Neural cell (in vitro differentiated cells): ENCODE results near the gene SNCAIP. TPM values are rescaled to one million over a fixed set of nuclear protein-coding genes. Genes with fewer than 3 reads are reported as not detected.

Experiments used
- H2AFZ ChIP-seq: fragments of 200-600, 300-800 bp; sonication (generic), shearing (Covaris generic); 2 replicates; pipeline ENCODE4 v1.6.0; 2014; ENCODE audit warnings: low read depth, mild to moderate bottlenecking, antibody characterized with exemption, low read length, moderate library complexity
- H3F3A ChIP-seq: fragments of 200-600 bp; shearing (Covaris generic); 2 replicates; pipeline ENCODE4 v1.6.1; 2016; ENCODE audit warnings: mild to moderate bottlenecking, moderate library complexity, mixed read lengths, antibody characterized with exemption, low read length; ENCODE audit not compliant: insufficient read depth, poor library complexity, severe bottlenecking
- H3K27ac ChIP-seq: fragments of 200-600, 300-800 bp; sonication (generic), shearing (Covaris generic); 2 replicates; pipeline ENCODE4 v1.5.1; 2014; ENCODE audit warnings: mild to moderate bottlenecking, low read length, moderate library complexity
- H3K27me3 ChIP-seq: fragments of 300-800, 200-600 bp; sonication (generic), shearing (Covaris generic); 2 replicates; pipeline ENCODE4 v1.6.0; 2014; ENCODE audit warnings: mild to moderate bottlenecking, low read depth, low read length, moderate library complexity; ENCODE audit not compliant: insufficient read depth
- H3K36me3 ChIP-seq: fragments of 300-800, 200-600 bp; sonication (generic), shearing (Covaris generic); 2 replicates; pipeline ENCODE4 v1.5.1; 2014; ENCODE audit warnings: mild to moderate bottlenecking, antibody characterized with exemption, low read length, moderate library complexity; ENCODE audit not compliant: insufficient read depth
- H3K4me2 ChIP-seq: fragments of 300-800, 200-600 bp; sonication (generic), shearing (Covaris generic); 2 replicates; pipeline ENCODE4 v1.6.0; 2014; ENCODE audit warnings: mild to moderate bottlenecking, low read length
- H3K4me3 ChIP-seq: fragments of 300-800, 200-600 bp; sonication (generic), shearing (Covaris generic); 2 replicates; pipeline ENCODE4 v1.5.1; 2014; ENCODE audit warnings: mild to moderate bottlenecking, low read length, moderate library complexity
- H3K79me2 ChIP-seq: fragments of 200-600 bp; shearing (Covaris generic); replicated peaks from 2 replicates; pipeline ENCODE4 v1.6.0; 2014; ENCODE audit warnings: mild to moderate bottlenecking, low read length, moderate library complexity; ENCODE audit not compliant: insufficient read depth
- H3K9ac ChIP-seq: fragments of 300-800, 200-600 bp; sonication (generic), shearing (Covaris generic); 2 replicates; pipeline ENCODE4 v1.6.1; 2016; ENCODE audit warnings: mild to moderate bottlenecking, low read length, mixed read lengths
- H3K9me2 ChIP-seq: fragments of 200-600 bp; shearing (Covaris generic); 2 replicates; pipeline ENCODE4 v1.6.1; 2016; ENCODE audit warnings: mild to moderate bottlenecking, low read length, mixed read lengths; ENCODE audit not compliant: insufficient read depth
- H3K9me3 ChIP-seq: fragments of 200-600, 300-800 bp; sonication (generic), shearing (Covaris generic); 2 replicates; pipeline ENCODE4 v1.6.1; 2016; ENCODE audit warnings: mild to moderate bottlenecking, mixed run types, low read length, moderate library complexity, mixed read lengths
- H4K20me1 ChIP-seq: fragments of 200-600 bp; shearing (Covaris generic); 2 replicates; pipeline ENCODE4 v1.6.1; 2016; ENCODE audit warnings: mild to moderate bottlenecking, mixed run types; ENCODE audit not compliant: insufficient read depth
- EP300 ChIP-seq: fragments of 450-650 bp; conservative IDR thresholded peaks from 2 replicates; pipeline ENCODE4 v1.6.1; 2014; ENCODE audit warnings: antibody characterized with exemption, mild to moderate bottlenecking, moderate library complexity; ENCODE audit not compliant: poor library complexity, severe bottlenecking
- EZH2 ChIP-seq: fragments of 200-600, 300-800 bp; shearing (Covaris generic), sonication (generic); IDR thresholded peaks from 2 replicates; pipeline ENCODE4 v1.6.1; 2014; ENCODE audit warnings: antibody characterized with exemption, low read length, borderline replicate concordance, mild to moderate bottlenecking; ENCODE audit not compliant: insufficient read depth, poor library complexity, severe bottlenecking
- MXI1 ChIP-seq: fragments of 450-650 bp; conservative IDR thresholded peaks from 2 replicates; pipeline ENCODE4 v1.6.1; 2014; ENCODE audit warnings: antibody characterized with exemption, mild to moderate bottlenecking; ENCODE audit not compliant: poor library complexity, severe bottlenecking
- POLR2AphosphoS5 ChIP-seq: IDR thresholded peaks from 2 replicates; pipeline ENCODE4 v1.6.1; 2012
- RAD21 ChIP-seq: fragments of 450-650 bp; conservative IDR thresholded peaks from 2 replicates; pipeline ENCODE4 v1.6.1; 2014; ENCODE audit warnings: antibody characterized with exemption, mild to moderate bottlenecking, moderate library complexity
- SMC3 ChIP-seq: fragments of 450-650 bp; conservative IDR thresholded peaks from 2 replicates; pipeline ENCODE4 v1.6.1; 2014; ENCODE audit warnings: antibody characterized with exemption, mild to moderate bottlenecking, moderate library complexity; ENCODE audit not compliant: poor library complexity
- TAF1 ChIP-seq: IDR thresholded peaks from 2 replicates; pipeline ENCODE4 v1.6.1; 2012; ENCODE audit warnings: low read depth
- polyA plus RNA-seq: library from polyadenylated mRNA; depleted of rRNA; stranded (reverse); fragments of >200 nt; gene quantifications from 2 replicates; pipeline ENCODE4 v1.2.3, GENCODE V29; 2014
- TF ChIP-seq, protein P1 (sequence below): fragments of 450-650 bp; IDR thresholded peaks from 2 replicates; pipeline ENCODE4 v1.5.1; 2014; ENCODE audit warnings: antibody characterized with exemption, mild to moderate bottlenecking, moderate library complexity; ENCODE audit not compliant: poor library complexity, severe bottlenecking
- TF ChIP-seq, protein P2 (sequence below): IDR thresholded peaks from 2 replicates; pipeline ENCODE4 v1.6.1; 2012; ENCODE audit warnings: borderline replicate concordance

Gene SNCAIP
- polyA plus RNA-seq, 1 donor from 2014 or later: 25.6 TPM

DNA sequence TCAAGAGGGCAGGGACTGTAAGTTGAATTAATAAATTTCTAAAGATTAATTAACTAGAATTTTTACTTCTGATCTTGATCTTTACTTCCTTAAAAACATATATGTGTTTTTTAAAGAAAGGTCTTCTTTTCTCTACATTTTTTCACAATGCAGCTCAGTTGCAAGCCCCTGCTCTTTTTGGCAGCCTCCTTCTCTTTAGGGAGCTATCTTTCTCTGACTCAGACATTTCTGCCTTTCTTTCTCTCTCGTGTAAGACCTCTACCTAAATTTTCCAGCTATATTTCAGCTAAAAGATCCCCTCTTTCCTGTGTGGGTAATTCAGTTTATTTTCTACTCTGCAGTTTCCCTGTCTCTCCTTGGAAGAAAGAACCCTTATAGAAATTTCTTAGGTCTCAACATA is 38.3 kb upstream of the SNCAIP start:
- Histone ChIP-seq H3K4me3 (no peak overlapping the region), H3K36me3 (no peaks in the 10 kb centered on the region), H3K9ac (no peak overlapping the region), H3K27me3 (no peaks in the 10 kb centered on the region), H3K9me3 (no peaks in the 10 kb centered on the region), H2AFZ (no peak overlapping the region), H3K4me2 (no peak overlapping the region), H3K9me2 (no peaks in the 10 kb centered on the region), H3K27ac (no peak overlapping the region), H4K20me1 (no peaks in the 10 kb centered on the region), H3K79me2 (no peaks in the 10 kb centered on the region), H3F3A (no peaks in the 10 kb centered on the region)
- TF ChIP-seq, protein P1, sequence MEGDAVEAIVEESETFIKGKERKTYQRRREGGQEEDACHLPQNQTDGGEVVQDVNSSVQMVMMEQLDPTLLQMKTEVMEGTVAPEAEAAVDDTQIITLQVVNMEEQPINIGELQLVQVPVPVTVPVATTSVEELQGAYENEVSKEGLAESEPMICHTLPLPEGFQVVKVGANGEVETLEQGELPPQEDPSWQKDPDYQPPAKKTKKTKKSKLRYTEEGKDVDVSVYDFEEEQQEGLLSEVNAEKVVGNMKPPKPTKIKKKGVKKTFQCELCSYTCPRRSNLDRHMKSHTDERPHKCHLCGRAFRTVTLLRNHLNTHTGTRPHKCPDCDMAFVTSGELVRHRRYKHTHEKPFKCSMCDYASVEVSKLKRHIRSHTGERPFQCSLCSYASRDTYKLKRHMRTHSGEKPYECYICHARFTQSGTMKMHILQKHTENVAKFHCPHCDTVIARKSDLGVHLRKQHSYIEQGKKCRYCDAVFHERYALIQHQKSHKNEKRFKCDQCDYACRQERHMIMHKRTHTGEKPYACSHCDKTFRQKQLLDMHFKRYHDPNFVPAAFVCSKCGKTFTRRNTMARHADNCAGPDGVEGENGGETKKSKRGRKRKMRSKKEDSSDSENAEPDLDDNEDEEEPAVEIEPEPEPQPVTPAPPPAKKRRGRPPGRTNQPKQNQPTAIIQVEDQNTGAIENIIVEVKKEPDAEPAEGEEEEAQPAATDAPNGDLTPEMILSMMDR: no peak
- TF ChIP-seq, protein P2, sequence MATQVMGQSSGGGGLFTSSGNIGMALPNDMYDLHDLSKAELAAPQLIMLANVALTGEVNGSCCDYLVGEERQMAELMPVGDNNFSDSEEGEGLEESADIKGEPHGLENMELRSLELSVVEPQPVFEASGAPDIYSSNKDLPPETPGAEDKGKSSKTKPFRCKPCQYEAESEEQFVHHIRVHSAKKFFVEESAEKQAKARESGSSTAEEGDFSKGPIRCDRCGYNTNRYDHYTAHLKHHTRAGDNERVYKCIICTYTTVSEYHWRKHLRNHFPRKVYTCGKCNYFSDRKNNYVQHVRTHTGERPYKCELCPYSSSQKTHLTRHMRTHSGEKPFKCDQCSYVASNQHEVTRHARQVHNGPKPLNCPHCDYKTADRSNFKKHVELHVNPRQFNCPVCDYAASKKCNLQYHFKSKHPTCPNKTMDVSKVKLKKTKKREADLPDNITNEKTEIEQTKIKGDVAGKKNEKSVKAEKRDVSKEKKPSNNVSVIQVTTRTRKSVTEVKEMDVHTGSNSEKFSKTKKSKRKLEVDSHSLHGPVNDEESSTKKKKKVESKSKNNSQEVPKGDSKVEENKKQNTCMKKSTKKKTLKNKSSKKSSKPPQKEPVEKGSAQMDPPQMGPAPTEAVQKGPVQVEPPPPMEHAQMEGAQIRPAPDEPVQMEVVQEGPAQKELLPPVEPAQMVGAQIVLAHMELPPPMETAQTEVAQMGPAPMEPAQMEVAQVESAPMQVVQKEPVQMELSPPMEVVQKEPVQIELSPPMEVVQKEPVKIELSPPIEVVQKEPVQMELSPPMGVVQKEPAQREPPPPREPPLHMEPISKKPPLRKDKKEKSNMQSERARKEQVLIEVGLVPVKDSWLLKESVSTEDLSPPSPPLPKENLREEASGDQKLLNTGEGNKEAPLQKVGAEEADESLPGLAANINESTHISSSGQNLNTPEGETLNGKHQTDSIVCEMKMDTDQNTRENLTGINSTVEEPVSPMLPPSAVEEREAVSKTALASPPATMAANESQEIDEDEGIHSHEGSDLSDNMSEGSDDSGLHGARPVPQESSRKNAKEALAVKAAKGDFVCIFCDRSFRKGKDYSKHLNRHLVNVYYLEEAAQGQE: no peak
- TF ChIP-seq EP300: no peak
- no peak for TF ChIP-seq TAF1
- TF ChIP-seq RAD21: no peak
- TF ChIP-seq EZH2: no peak
- TF ChIP-seq POLR2AphosphoS5: no peak
- TF ChIP-seq MXI1: no peak
- no peak for TF ChIP-seq SMC3

DNA sequence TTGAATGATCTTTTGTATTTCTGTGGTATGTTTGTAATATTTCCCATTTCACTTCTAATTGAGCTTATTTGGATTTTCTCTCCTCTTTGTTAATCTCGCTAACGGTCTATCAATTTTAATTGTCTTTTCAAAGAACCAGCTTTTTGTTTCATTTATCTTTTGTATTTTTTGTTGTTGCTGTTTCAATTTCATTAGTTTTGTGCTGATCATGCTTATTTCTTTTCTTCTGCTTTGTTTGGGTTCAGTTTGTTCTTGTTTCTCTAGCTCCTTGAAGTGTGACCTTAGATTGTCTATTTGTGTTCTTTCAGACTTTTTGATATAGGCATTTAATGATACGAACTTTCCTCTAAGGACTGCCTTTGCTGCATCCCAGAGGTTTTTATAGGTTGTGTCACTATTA is 28.4 kb upstream of the SNCAIP start:
- no peak overlapping the region for H3K4me3 ChIP-seq
- H3K27me3 ChIP-seq: no peaks in the 10 kb centered on the region
- H3F3A ChIP-seq: no peaks in the 10 kb centered on the region
- no peak overlapping the region for H3K4me2 ChIP-seq
- no peak overlapping the region for H3K27ac ChIP-seq
- H3K36me3 ChIP-seq: no peaks in the 10 kb centered on the region
- no peak overlapping the region for H3K9ac ChIP-seq
- H3K9me2 ChIP-seq: no peaks in the 10 kb centered on the region
- H3K9me3 ChIP-seq: no peaks in the 10 kb centered on the region
- H2AFZ ChIP-seq: no peak overlapping the region
- TF ChIP-seq MXI1 (no peak), SMC3 (no peak), TAF1 (no peak), EP300 (no peak), EZH2 (no peak), RAD21 (no peak), POLR2AphosphoS5 (no peak)
- TF ChIP-seq, protein P1: no peak
- TF ChIP-seq, protein P2: no peak
- H4K20me1 ChIP-seq: no peaks in the 10 kb centered on the region
- no peaks in the 10 kb centered on the region for H3K79me2 ChIP-seq
